Measurements from ENCODE around the gene LAMA2. TPM values are rescaled to one million over a fixed set of nuclear protein-coding genes. Genes with fewer than 3 reads are reported as not detected.

The LAMA2 gene
- total RNA-seq, 1 donor from 2014 or later: 185 TPM

DNA sequence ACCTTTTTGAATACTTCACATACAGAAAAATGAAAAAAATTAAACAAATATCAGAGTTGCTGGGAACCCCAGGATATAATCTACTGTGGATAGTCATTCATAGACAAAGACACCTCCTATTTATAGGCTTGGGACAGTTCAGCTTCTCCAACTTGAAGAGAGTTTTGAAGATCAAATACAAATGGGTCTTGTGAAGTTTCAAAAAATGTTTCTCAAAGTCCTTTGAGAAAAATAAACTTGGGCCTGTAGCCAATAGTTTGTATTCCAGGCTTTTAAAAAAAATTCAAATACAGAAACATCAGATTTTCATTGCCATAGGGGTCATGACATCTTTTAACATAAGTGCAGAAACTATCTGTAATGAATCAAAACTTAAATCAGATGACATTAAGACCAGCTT, 334.8 kb downstream of the LAMA2 start:
- no peak overlapping the region for H3K4me3 ChIP-seq
- intact Hi-C loops (cut with micrococcal nuclease): no loop called here
- no peaks in the 10 kb centered on the region for H3K27me3 ChIP-seq (ENCODE audit: low read depth)
- TF ChIP-seq, protein P1, sequence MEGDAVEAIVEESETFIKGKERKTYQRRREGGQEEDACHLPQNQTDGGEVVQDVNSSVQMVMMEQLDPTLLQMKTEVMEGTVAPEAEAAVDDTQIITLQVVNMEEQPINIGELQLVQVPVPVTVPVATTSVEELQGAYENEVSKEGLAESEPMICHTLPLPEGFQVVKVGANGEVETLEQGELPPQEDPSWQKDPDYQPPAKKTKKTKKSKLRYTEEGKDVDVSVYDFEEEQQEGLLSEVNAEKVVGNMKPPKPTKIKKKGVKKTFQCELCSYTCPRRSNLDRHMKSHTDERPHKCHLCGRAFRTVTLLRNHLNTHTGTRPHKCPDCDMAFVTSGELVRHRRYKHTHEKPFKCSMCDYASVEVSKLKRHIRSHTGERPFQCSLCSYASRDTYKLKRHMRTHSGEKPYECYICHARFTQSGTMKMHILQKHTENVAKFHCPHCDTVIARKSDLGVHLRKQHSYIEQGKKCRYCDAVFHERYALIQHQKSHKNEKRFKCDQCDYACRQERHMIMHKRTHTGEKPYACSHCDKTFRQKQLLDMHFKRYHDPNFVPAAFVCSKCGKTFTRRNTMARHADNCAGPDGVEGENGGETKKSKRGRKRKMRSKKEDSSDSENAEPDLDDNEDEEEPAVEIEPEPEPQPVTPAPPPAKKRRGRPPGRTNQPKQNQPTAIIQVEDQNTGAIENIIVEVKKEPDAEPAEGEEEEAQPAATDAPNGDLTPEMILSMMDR (IDR thresholded peaks at IDR 0.05; ENCODE audit: borderline replicate concordance): no peak
- DNase-seq: no peak
- H3K27ac ChIP-seq (replicated peaks): peak overlapping the region; percentile 13
- H3K9me3 ChIP-seq (replicated peaks): peaks cover 7% of the 10 kb centered on the region
- H3K36me3 ChIP-seq: peaks cover 8% of the 10 kb centered on the region
- peaks cover 18% of the 10 kb centered on the region for H3K4me1 ChIP-seq

DNA sequence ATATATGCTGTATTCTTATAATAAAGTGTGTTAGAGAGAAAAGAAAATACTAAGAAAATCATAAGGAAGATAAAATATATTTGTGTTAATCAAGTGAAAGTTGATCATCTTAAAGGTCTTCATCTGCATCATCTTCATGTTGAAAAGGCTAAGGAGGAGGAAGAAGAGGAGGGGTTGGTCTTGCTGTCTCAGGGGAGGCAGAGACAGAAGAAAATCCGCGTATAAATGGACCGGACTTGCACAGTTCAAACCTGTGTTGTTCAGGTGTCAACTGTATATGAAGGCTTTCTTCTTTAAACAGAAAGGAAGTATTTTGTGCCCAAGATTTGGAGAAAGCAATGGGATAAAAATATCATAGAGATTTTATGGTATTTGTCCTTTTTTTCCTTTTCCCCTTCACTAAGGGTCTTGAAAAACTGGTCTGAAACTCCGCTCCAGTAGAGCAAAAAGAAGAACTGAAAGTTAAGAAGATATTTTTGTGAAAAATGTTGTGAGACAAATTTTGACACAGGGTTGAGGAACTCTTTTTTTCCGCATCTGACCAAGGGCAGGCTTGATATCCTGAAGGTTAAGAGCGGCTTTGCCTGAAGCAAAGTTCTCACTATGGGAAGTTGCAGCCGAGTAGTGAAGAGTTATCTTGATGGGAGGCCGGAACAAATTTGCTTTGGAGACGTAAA, 350.7 kb downstream of the LAMA2 start:
- no peak for DNase-seq
- Histone ChIP-seq H3K4me3 (no peak overlapping the region), H3K36me3 (no peaks in the 10 kb centered on the region), H3K27ac (replicated peaks) (no peak overlapping the region), H3K27me3 (ENCODE audit: low read depth) (no peaks in the 10 kb centered on the region), H3K4me1 (peaks cover 47% of the 10 kb centered on the region), H3K9me3 (replicated peaks) (no peaks in the 10 kb centered on the region)
- TF ChIP-seq, protein P1 (IDR thresholded peaks at IDR 0.05; ENCODE audit: borderline replicate concordance): no peak
- intact Hi-C loops (cut with micrococcal nuclease): no loop called here

DNA sequence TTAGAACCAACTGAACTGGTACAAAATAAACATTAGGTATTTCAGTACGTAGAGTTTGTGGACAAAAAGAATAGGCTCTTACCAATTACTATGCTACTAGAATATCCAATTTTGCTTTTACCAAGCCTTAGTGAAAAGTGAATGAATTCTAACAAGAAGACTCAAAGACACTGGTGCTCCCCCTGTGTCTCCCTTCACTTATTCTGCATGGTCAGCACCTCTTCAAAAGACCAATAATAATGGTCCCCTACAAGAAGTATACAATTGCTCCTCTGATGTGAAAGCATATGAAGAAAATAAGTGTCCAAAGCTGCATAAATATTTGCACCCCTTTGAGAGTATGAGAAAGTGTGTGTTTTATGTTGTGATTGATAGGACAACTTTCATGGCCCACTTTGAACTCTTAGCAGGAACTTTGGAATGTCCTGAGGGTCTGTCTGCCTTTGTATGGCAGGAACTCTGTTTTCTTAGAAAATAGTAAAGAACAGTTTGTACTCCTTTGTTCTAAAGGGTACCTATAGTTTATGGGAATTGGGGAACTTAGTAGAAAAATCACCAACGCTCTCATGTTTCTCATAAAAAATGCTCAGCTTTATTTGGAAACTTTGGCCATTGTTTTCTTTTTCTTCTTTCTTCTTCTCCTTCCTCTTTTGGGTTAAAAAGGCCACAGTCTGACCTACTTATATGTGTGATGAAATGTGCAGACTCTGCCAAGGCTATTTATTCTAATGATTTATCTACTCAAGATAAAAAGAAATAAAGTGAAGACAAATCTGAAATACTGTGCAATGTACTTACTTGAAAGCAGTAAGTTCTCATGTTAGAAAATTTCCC, 352.4 kb downstream of the LAMA2 start:
- Histone ChIP-seq H3K4me3 (peak overlapping the region; percentile 8), H3K27ac (replicated peaks) (peak overlapping the region; percentile 47), H3K9me3 (replicated peaks) (no peaks in the 10 kb centered on the region), H3K27me3 (ENCODE audit: low read depth) (no peaks in the 10 kb centered on the region), H3K36me3 (no peaks in the 10 kb centered on the region), H3K4me1 (peaks cover 49% of the 10 kb centered on the region)
- TF ChIP-seq, protein P1 (IDR thresholded peaks at IDR 0.05; ENCODE audit: borderline replicate concordance): no peak
- intact Hi-C loops (cut with micrococcal nuclease): no loop called here
- no peak for DNase-seq

DNA sequence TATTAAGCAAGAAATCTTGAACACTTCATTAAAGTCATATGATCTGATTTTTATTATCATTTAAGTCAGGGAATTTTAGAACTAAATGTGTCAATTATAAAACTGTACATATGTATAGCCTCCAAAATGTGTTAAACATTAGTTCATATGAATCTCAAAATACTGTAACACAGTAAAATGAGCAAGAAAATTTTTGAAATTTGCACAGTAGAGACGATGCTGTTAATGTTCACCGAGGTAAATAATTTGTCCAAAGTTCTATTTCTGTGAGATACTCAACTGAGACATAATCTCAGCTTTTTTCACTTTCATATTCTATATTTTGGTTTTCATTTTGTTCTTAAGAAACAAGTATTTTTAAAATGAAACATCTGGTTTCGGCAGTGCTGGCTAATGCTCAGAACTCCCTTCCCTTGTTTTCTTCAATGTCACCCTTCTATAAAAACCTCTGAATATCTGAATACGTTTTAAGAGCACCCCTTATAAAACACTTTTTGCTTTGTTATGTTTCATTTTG, 353.1 kb downstream of the LAMA2 start:
- no peaks in the 10 kb centered on the region for H3K27me3 ChIP-seq (ENCODE audit: low read depth)
- H3K4me3 ChIP-seq: peak overlapping the region; percentile 8
- H3K27ac ChIP-seq (replicated peaks): peak overlapping the region; percentile 47
- peaks cover 50% of the 10 kb centered on the region for H3K4me1 ChIP-seq
- H3K36me3 ChIP-seq: no peaks in the 10 kb centered on the region
- TF ChIP-seq, protein P1 (IDR thresholded peaks at IDR 0.05; ENCODE audit: borderline replicate concordance): no peak
- no peaks in the 10 kb centered on the region for H3K9me3 ChIP-seq (replicated peaks)
- DNase-seq: no peak
- intact Hi-C loops (cut with micrococcal nuclease): no loop called here

DNA sequence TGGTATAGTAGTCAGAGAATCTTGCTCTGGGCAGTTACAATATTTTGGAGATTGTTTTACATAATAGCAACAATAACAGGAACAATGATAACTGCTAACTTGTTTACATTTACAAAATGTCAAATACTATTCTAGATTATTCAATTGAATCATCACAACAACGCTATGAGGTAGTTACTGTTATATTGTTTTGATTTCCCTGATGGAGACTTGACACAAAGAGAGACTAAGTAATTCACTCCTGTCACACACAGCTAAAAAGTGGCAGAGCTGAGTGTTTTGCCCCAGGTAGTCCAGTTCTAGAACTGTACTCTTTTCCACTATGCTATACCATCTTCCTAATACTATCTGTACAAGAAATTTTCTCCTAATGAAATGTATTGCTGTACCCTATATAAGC, 356.1 kb downstream of the LAMA2 start:
- Histone ChIP-seq H3K4me3 (no peak overlapping the region), H3K4me1 (peaks cover 77% of the 10 kb centered on the region), H3K27ac (replicated peaks) (no peak overlapping the region), H3K27me3 (ENCODE audit: low read depth) (no peaks in the 10 kb centered on the region), H3K9me3 (replicated peaks) (no peaks in the 10 kb centered on the region), H3K36me3 (no peaks in the 10 kb centered on the region)
- TF ChIP-seq, protein P1 (IDR thresholded peaks at IDR 0.05; ENCODE audit: borderline replicate concordance): no peak
- intact Hi-C loops (cut with micrococcal nuclease): no loop called here
- no peak for DNase-seq
